HG02970 (cell line): Measurements from ENCODE around the gene THOC7.

Experiments used
- ATAC-seq: cut with Tn5 transposase; IDR thresholded peaks from one replicate; pipeline ENCODE4 v1.9.1; 2021; ENCODE audit warnings: mild to moderate bottlenecking, moderate library complexity, moderate number of reproducible peaks; ENCODE audit not compliant: unreplicated experiment, low FRiP score

Gene THOC7

GRCh38 chr3:63863150-63864007 is at the start of gene THOC7, which contains the start of gene ATXN7:
THOC7 (minus strand) TSS chr3:63863805; CDS start chr3:63863790, 15 bp downstream.
ATXN7 (plus strand) TSS chr3:63863867; CDS start chr3:63912599, 48,732 bp downstream.
- peak; percentile 81 for ATAC-seq

GRCh38 chr3:63912768-63913588 is 49.4 kb upstream of the THOC7 start:
- ATAC-seq, result peak; percentile 33

- ATAC-seq, result peak; percentile 75
Observed at GRCh38 chr3:63911873-63912767, 48.5 kb upstream of the THOC7 start, which contains the start of gene SCAANT1. SCAANT1 (minus strand) TSS chr3:63912383.

GRCh38 chr3:63911509-63911872 is 47.9 kb upstream of the THOC7 start:
- peak; percentile 23 for ATAC-seq

- ATAC-seq, result no peak
Observed at GRCh38 chr3:63910891-63911290, 47.3 kb upstream of the THOC7 start.

- ATAC-seq, result no peak
Observed at GRCh38 chr3:63910001-63910400, 46.4 kb upstream of the THOC7 start.

GRCh38 chr3:63909431-63909830 is 45.8 kb upstream of the THOC7 start:
- ATAC-seq, result no peak

GRCh38 chr3:63908776-63909175 is 45.2 kb upstream of the THOC7 start:
- no peak for ATAC-seq

- ATAC-seq, result no peak
Observed at GRCh38 chr3:63908081-63908736, 44.6 kb upstream of the THOC7 start.

- ATAC-seq, result no peak
Observed at GRCh38 chr3:63905731-63906620, 42.4 kb upstream of the THOC7 start.

- no peak for ATAC-seq
Observed at GRCh38 chr3:63900459-63900858, 36.9 kb upstream of the THOC7 start.

- ATAC-seq, result no peak
Observed at GRCh38 chr3:63900010-63900409, 36.4 kb upstream of the THOC7 start.

GRCh38 chr3:63896332-63897030 is 32.9 kb upstream of the THOC7 start:
- no peak for ATAC-seq

GRCh38 chr3:63895422-63896189 is 32.0 kb upstream of the THOC7 start:
- no peak for ATAC-seq

- no peak for ATAC-seq
Observed at GRCh38 chr3:63892773-63893352, 29.3 kb upstream of the THOC7 start.

- no peak for ATAC-seq
Observed at GRCh38 chr3:63891518-63891917, 27.9 kb upstream of the THOC7 start.

- ATAC-seq, result no peak
Observed at GRCh38 chr3:63886858-63887257, 23.3 kb upstream of the THOC7 start.
